GM19372 (cell line): ENCODE measurements around the gene SF1.

Experiments used
- ATAC-seq: cut with Tn5 transposase; IDR thresholded peaks from one replicate; pipeline ENCODE4 v1.9.1; 2021; ENCODE audit warnings: mild to moderate bottlenecking, low read depth, moderate library complexity; ENCODE audit not compliant: unreplicated experiment

SF1 gene

DNA sequence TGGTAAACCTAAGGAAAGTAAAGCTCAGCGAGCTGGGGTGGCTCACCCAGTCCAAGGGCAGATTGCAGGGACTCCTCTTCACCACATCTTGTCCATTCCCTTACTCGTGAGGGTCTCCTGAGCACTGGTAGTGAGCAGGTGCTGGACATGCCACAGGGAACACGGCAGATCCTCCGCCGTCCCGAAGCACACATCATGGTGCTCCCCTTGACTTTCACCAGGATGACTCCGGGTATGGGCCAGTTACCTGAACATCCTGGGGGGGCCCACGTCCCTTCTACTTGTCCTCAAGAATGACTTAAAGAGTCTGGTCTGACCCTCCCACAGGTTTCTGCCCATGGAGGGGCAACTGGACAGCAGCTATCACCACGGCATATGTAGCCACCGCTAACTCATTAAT is 8.0 kb upstream of the SF1 start:
- no peak for ATAC-seq

DNA sequence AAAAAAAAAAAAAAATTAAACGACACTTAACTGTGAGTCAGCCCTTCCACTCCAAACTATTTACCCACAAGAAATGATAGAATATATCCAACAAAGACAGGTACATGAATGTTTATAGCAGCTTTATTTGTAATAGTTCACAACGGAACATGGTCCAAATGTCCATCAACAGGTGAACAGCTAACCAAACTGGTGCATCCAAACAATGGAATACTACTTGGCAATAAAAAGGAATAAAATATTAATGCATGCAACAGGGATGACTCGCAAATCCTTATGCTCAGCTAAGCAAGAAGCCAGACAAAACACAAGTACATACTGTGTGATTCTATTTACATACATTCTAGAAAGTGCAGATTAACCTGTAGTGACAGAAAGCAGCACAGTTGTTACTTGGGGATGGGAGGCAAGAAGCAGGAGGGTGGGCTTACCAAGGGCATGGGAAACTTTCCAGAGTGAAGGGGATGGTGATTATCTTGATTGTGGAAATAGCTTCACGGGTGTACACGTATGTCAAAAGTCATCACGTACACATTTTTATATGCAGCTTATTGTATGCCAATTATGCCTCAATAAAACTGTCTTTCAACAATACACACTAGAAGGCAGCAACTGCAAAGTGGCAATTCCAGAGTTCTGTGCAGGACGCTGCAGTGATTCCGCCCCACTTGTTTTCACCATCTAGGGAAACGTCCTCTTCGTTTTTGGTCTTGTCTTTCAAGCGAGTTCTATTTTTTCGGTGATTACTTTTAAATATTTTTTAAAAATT is 6.7 kb upstream of the SF1 start:
- ATAC-seq = no peak

DNA sequence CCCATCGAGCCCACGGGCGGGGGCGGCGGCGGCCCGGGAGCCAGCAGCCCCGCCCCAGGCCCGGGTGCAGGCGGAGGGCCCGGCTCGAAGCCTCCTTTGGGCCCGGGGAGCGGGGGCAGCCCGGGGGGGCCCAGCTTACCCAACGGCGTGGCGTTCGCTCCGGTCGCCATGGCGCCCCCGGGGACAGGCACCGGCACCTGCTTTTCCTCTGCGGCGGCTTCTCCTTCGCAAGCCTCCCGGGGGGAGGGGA is 194 bp downstream of the SF1 start:
- peak; percentile 7 for ATAC-seq

DNA sequence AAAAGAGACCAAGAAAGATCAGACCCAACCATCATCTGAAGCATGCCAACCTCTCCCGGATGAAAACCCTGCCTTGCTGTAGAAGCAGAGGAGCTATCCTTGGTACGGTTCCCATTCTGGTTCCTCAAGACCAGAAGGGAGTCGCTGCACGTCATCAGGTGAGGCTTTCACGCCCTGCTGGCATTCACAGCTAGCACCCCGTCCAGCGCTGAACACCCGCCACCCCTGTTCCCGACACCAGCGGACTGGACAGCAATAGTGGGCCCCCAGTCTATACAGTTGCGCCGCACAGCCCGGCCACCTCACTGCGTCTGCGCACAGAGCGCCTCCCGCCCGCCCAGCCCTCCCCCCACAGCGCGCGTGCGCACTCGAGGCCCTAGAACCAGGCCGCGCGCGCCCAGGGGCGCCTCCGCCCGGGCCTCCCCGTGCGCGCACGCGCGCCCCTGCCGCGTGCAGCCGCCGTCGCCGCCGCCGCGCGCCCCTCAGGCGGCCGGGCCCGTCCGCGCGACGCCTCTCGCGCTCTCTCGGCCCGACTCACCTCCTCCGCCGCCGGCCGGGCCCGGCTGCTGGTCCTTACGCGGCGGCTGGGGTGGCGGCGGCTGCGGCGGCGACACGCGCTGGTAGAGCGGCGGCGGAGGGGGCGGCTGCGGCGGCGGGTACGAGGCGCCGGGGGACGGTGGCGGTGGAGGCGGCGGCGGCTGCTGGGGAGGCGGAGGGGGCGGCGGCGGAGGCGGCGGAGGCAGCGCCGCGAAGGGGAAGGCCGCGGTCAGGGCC is 706 bp downstream of the SF1 start:
- ATAC-seq = no peak

DNA sequence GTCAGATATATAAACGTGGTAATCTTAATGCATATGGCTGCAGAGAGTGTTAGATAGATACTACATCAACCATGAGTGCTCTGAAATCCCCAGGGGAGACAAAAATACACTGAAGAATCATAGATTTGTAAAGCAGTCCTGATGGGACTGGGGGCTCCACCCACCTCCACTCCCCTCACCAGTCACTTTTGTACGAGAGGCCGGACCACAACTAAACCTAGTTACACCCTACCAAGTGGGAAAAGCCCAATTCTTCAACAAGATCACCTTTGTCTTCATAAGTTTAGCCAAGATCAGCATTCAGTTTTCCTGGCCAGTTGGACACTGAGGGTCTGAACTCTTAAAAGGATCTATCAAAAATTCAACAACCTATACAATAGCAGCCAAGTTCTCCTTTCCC is 1.5 kb downstream of the SF1 start:
- ATAC-seq = no peak

DNA sequence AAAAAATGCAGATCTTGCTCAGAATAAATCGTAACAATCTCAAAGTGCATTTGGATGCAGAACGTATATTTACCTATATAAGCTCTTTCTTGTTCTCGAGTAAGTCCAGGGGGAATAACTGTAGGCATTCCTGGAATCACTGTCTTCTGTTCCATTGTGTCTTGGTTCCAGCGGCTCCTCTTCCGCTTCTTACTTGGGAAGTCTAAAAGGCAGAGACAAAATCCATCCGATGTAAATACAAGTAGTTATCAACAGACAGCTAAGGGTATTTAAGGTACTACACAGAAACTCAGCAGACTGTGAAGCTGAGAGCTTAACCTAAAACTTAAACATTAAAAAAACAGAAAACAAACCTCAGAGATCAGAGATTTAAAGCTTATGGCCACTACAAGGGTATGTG is 1.9 kb downstream of the SF1 start:
- ATAC-seq = no peak

DNA sequence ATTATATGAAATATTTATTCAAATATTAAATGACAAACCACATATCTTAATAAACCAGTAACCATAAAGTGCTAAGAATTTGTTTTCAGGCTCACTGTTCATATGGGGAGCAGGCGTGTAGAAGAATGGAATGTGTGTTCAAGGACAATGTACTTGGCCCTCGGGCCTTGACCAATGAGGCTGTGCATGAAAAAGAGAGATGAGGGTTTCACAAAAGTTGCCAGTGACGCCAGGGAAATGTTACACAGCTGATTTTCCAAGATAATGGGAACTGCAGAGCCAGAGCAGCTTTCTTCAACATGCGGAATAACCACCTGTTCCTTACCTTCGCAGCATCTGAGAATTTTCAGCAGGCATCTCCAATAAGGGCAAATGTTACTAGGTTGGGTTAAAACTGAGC is 4.2 kb downstream of the SF1 start:
- no peak for ATAC-seq

DNA sequence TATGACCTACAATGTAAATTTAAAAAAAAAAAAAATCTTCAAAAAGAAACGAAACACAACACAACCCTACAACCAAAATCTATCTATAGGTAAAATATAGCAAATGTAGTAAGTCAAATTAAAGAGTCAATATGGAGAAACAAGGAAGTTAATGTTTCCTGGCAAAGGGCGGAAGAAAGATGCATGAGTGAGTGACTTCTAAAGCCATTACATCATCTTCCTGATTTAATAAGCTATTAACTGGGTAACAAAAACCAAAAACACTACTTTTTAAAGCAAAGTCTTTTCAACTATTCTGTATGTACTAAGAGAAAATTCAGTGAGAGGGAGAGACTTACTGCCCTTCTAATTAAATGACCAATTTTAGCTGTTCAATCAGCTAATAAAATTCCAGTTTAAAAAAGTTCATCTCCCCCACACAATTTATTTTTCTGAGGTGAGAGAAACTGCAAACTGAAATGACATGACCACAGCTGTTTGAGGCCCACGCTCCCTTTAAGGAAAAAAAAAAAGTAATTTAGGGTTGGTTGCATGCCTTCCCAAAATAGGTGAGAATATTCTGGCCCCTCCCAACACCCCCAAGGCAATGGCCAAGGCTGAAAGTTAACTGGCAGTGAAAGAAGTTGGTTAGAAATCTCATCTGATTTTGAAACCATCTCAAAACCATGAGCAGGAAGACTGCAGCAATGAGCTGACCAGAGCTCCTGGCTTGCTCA is 5.9 kb downstream of the SF1 start:
- ATAC-seq = no peak

DNA sequence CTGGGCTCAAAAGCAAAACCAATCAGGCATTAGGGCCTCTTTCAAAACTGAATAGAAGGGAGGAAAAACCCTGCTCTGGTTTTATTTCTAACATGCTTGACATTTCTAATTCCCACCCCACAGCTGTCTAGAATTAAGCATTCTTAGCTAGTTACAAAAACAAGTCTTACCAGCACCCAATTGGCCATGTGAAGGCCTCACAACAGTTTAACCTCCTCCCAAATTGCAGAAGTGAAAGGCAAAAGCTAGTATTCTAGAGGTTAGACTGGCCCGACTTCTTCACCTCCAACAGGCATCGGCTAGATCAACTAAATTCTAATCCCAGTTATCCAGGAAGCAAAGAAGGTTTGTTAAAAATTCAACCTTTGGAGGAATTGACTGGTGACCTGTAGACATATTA is 6.5 kb downstream of the SF1 start:
- no peak for ATAC-seq

DNA sequence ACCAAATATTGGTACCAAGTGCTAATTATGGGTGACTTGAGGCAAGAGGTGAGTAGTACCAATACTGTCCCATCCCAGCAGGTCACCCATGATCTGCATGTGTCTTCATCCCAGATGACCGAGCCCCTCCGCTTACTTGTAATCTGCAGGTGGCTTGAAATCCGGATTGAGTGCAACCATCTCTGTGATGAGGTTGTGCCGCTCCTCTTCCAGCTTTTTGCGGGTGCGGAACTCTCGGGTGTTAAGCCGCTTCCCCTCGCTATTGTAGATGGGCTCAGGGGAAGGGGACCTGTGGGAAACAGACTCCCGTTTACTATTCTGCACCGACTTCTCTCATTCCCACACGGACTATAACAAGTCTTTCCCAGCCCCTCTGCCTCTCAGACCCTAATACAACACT is 8.2 kb downstream of the SF1 start:
- no peak for ATAC-seq

DNA sequence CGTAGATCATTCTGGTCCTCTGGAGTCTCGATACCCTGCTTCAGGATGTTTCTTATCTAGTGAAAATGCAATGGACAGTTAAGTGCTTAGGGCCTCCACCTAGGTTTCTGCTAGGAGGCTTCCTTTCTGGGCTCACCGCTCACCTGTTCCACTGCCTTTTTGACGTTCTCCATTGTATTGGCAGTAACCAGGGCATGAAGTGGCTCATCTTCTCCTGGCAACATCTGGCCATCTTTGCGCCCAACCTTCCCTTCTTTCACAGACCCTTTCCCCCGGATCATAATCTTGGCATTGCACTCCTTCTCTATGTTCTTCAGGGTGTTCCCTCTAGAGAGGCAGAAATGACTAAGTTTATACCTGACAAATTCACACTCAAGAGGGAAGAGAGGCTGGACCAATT is 9.1 kb downstream of the SF1 start:
- ATAC-seq = no peak

DNA sequence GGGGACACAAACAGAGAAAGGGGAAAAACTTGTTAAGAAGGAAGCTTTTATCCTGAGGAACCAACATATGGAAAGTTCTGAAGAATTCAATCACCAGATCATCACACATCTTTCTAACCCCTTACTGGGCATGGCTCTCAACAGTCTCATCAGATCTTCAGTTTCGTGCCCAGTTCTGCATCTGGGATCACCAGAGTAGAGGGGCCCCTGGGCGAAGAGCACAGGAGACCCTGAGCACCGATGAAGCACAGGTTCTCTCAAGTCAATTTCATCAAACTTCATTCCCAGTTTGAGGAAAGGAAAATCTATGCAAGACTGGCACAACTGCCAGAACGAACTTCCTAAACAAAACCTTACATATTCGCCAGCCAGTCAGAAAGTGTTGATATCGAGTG is 10.0 kb downstream of the SF1 start:
- no peak for ATAC-seq

DNA sequence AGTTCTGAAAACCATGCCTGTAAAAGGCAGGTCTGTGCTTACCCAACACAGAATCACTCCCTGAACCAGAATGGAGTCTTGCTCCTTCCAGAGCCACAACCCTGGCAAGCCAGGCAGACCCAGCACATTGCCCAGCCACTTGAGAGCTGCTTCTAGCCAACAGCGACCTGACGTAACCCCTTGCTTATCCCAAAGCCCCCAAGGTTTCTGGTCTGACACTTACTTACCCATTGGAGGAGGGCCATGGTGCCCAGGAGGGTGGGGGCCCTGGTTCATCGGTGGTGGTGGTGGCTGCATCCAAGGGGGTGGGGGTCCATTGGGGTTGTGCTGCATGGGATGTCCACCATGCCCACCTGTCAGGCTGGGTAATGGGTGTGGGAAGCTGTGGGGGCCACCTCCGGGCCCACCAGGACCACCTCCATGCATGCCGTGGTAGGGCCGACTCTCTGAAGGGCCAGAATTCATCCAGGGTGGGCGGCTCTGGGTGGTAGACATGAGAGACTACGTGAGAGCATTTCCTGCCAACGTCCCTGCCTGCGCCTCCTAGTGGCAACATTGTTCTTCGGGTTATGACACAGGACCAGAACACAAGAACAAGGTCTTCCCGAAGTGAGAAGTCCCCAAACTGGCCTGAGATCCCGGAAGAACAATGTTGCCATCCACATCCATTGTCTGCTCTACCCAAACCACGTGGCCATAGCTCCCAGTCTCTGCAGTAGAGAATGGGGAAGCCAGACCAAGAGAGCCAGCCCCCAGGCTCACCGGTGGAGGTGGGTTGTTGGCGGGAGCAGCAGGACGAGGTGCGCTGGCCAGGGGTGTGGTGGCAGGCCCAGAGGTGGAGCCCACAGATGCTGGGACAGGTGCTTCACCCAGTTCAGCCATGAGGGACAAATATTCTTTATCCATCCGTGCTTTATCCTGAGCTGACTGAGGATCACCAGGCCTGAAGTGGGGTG is 10.7 kb downstream of the SF1 start:
- ATAC-seq = no peak

DNA sequence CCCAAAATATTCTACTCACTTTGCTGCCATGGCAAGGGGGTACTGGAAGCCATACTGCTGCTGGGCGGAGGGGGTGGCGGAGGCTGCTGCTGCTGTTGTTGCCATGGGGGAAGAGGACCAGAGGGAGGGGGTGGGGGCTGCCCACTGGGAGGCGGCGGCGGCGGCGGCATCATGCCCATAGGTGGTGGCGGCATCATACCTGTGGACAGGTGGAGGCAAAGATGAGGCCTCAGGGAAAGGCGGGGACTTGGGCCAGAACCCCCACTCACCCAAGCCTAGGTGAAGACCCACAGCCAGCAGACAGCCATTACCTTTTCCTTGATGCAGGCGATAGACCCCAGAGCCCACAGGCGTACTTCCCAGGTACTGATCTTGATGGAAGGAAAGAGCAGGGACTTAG is 11.5 kb downstream of the SF1 start:
- ATAC-seq = no peak

DNA sequence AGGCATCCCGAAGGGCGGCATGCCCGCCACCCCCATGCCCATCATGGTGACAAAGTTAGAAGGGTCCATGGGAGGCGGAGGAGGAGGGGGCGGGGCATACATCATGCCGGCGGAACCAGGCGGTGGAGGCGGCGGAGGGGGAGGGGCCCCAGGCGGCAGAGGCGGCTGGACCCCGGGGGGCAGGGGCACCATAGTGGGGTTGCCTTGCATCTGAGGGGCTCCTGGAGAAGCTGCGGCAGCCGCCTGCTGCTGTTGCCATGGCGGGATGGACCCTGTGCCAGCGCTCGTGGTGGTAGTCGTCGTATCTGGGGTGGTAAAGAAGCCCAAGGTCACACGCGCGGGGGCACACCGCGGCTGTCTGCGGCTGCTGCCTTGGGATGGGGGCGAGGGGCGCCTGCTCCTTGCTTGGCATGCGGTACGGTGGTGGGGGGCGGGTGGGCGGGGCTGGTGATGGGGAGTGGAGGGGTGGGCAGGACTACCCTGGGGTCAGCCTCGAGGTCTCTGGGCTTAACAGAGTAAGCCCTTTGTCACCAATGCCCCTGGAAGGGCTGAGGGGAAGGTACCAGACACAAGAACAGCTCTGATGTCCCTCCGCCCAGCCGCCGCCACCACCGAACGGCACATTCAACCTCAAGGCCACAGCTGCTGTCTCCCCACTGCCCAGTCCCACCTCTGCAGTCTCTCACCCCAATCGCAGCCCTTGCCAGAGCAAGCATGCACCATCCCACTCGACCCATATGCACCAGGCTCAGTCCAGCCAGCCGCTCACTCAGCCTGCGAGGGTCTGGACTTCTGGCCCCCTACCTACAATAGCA is 12.3 kb downstream of the SF1 start:
- no peak for ATAC-seq

DNA sequence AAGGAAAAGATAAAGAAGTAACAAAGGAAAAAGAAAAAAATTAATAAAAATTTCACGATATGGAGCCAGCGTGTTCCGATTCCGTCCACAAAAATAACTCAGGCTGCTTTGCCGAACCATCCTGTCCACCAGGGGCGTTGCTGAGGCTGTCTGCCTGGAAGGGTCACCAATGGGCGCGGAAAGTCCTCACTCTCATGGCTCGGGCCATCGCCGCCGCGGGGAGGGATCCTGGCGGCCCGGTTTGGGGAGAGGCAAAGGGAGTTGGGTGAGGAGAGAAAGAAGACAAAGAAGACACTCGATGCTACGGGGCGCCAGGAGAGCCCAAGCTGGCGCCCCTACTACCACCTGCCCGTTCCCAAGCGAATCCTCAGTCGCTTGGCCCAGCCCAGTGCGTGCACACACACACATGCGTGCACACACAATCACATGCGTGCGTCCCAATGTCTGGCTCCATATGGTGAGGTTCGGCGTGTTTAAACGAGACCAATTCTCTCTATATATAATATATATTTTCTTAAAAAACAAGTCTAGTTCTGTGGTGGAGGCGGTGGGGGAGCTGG is 13.0 kb downstream of the SF1 start:
- ATAC-seq = no peak

DNA sequence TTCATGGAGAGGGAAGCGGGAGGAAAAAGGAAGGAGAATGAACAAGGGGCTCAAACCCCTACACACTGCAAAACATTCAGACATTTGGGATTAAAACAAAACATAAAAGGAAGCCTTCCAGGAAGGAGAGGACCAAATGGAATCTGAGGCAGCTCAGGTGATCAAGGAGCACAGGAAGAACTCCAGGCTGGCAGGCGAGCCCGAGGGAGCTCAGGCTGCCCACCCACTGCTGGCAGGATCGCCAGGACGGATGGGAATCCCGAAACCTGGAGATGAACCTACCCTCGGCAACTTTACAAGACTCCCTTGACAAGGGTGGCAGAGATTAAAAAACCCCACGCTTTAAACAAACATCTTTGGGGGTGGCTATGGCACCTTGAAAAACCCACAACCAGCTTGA is 13.6 kb downstream of the SF1 start:
- ATAC-seq = no peak

DNA sequence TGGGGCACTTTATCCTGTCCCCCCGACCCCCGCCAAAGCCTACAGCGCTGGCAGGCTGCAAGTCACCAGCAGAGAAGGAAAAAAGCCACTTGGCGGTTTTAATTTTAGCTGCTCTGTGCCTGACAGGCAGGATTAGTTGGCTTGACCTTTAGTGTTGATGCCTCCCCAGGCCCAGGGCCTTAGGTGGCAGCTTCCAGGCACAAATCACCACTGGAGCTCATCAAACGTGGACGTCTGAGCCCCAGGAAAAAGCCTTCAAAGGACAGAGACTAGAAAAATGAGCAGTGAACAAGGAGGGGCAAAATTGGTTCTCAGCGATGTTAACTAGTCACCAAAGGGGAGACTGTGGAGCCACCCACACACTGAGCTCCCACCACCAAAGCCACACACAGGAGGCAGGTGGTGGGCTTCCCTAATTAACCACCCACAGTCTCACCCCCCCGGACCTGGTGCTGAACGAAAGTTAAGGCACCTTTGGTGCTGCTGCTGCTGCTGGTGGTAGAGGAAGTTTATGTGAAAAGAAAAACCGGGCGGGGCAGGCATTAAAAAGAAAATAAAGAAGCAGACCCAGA is 14.2 kb downstream of the SF1 start:
- no peak for ATAC-seq

DNA sequence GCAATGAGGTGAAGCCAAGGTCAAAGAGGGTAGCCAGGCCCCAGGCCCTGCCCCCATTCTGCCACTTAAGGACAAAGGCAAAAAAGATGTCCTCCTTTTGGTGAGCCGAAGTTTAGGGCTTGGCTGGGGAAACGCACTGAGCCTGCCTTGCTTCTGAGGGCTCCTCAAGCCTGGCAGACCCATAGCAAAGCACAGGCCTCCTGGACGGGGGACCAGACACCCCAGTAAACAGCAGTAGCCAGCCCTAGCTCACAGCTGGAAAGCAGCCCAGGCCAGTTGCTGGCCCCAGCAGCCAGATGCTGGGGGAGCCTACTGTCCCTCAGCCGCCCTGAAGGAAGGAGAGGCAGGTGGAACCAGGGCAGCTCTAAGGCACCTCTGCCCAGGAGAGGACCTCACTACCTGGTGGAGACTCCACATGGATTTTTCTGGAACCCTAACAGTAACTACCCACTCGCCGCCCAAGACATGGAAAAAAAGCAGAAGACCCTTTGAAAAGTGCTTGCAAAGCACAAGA is 14.8 kb downstream of the SF1 start:
- no peak for ATAC-seq
